Transverse colon (tissue), 4 donors: ENCODE measurements around the gene TGFB3. TPM values are rescaled to one million over a fixed set of nuclear protein-coding genes. Genes with fewer than 3 reads are reported as not detected.

Experiments used
- DNase-seq: peaks from one replicate; pipeline ENCODE4 v3.0.0-alpha.2; 2019
- H3K27ac ChIP-seq, 4 donors: fragments of 200-600 bp; sonication (generic); 2 replicates each; pipeline ENCODE4 v1.5.1; 2016 to 2018; ENCODE audit warnings: inconsistent platforms in 4 of 4
- H3K27me3 ChIP-seq: fragments of 200-600 bp; sonication (generic); 2 replicates; pipeline ENCODE4 v1.5.1; 2017; ENCODE audit warnings: inconsistent platforms
- H3K36me3 ChIP-seq, 4 donors: fragments of 200-600 bp; sonication (generic); 2 replicates each; pipeline ENCODE4 v1.5.1; 2017 to 2019; ENCODE audit warnings: inconsistent platforms in 4 of 4
- H3K4me1 ChIP-seq, 4 donors: fragments of 200-600 bp; sonication (generic); 2 replicates each; pipeline ENCODE4 v1.5.1; 2017 to 2020; ENCODE audit warnings: inconsistent platforms in 4 of 4
- H3K4me3 ChIP-seq, 4 donors: fragments of 200-600 bp; sonication (generic); 1 replicate in 1 of 4; 2 replicates in 3 of 4; pipeline versions ENCODE4 v1.5.1 to v1.6.1; 2017 to 2019; ENCODE audit warnings: inconsistent platforms in 4 of 4
- H3K9me3 ChIP-seq, 2 donors: fragments of 200-600 bp; sonication (generic); 2 replicates each; pipeline ENCODE4 v1.5.1; 2017 to 2019; ENCODE audit warnings: inconsistent platforms in 2 of 2
- CTCF ChIP-seq, 5 experiments: fragments of 200-600 bp in 3 of 5; fragments of 450-650 bp in 2 of 5; sonication (generic) in 3 of 5; IDR thresholded peaks; 1 replicate in 2 of 5; 2 replicates in 3 of 5; pipeline ENCODE4 v1.5.1; 2016 to 2017; ENCODE audit warnings: antibody characterized with exemption in 5 of 5, inconsistent platforms in 3 of 5, mild to moderate bottlenecking in 2 of 5, moderate library complexity in 1 of 5
- EP300 ChIP-seq: sonication (generic); formaldehyde crosslinking; IDR thresholded peaks from one replicate; pipeline ENCODE4 v1.6.1; 2017; ENCODE audit warnings: antibody characterized with exemption, low read depth
- POLR2A ChIP-seq: fragments of 450-650 bp; IDR thresholded peaks from one replicate; pipeline ENCODE4 v1.6.1; 2016; ENCODE audit warnings: antibody characterized with exemption, mild to moderate bottlenecking, moderate library complexity
- POLR2AphosphoS5 ChIP-seq, 3 donors: sonication (generic); formaldehyde crosslinking; IDR thresholded peaks; one replicate each; pipeline ENCODE4 v1.6.1; 2016; ENCODE audit warnings: antibody characterized with exemption in 3 of 3
- WGBS, 2 donors: methylation state at CpG; one replicate each; pipeline ENCODE4 v1.1.5; 2018; ENCODE audit warnings: low coverage in 1 of 2; 5-methylcytosine and 5-hydroxymethylcytosine counted together
- in situ Hi-C, 4 donors: fragments of 200-750 bp; cut with MboI; loops; one replicate each; pipeline versions ENCODE4 v1.15.0 to v1.15.1; 2017; ENCODE audit warnings: low sequenced_read_pairs in 3 of 4, low pct_ligation_motif_present in 1 of 4, low pct_unique_long_range_greater_than_20kb in 1 of 4
- intact Hi-C: fragments of 100-400 bp; cut with DNase I; formaldehyde crosslinking; loops from one replicate; pipeline ENCODE4 v1.15.1; 2023; ENCODE audit warnings: low total_unique reads
- total RNA-seq, 4 donors: library from RNA; depleted of rRNA; stranded (reverse); fragments of >200 nt; gene quantifications; one replicate each; pipeline ENCODE4 v1.1.0, GENCODE V29; 2016

TGFB3 gene
- total RNA-seq, 4 donors from 2014 or later = 4.4 to 22.5 (median 13.1) TPM

- Histone ChIP-seq H3K4me3 (peak overlapping the region in 3 of 4 donors; percentile 56 to 93 (median 65)), H3K36me3 (no peaks in the 10 kb centered on the region), H3K4me1 (peaks cover 14 to 56% (median 32%) of the 10 kb centered on the region in 4 donors), H3K27me3 (no peaks in the 10 kb centered on the region), H3K9me3 (no peaks in the 10 kb centered on the region), H3K27ac (peak overlapping the region; percentile 92 to 95 (median 92))
- 49 to 79% methylated on average over 3 to 7 of the region's 7 CpGs for WGBS, 2 donors
- DNase-seq = no peak
- in situ Hi-C loops (loop anchor here (5.0 to 10.0 kb wide), 3 partner anchors 78 to 268 kb away; no protein-coding TSS in a partner anchor), intact Hi-C loops (loop anchor here (2.0 to 5.0 kb wide), 2 partner anchors 76 to 270 kb away; no protein-coding TSS in a partner anchor)
- TF ChIP-seq POLR2A (no peak), EP300 (no peak), POLR2AphosphoS5 (IDR thresholded peaks at IDR 0.05) (no peak), CTCF (IDR thresholded peaks at IDR 0.05) (no peak)
These were observed 1.2 kb upstream of the TGFB3 start for GRCh38 chr14:75983019-75983358.

- peaks cover 14 to 61% (median 36%) of the 10 kb centered on the region in 4 donors for H3K4me1 ChIP-seq
These were observed 647 bp upstream of the TGFB3 start for GRCh38 chr14:75982266-75983018.

GRCh38 chr14:75980856-75981255 lies 939 bp downstream of the TGFB3 start:
- intact Hi-C loops (loop anchor here (5.0 kb wide), 1 partner anchor 74 kb away; no protein-coding TSS in a partner anchor), in situ Hi-C loops (loop anchor here (5.0 to 10.0 kb wide), 3 partner anchors 76 to 266 kb away; no protein-coding TSS in a partner anchor)
- H3K4me1 ChIP-seq = peaks cover 8 to 67% (median 31%) of the 10 kb centered on the region in 4 donors
- WGBS, 2 donors = 80 to 82% methylated on average over 1 to 8 of the region's 8 CpGs
- peak overlapping the region; percentile 92 to 95 (median 92) for H3K27ac ChIP-seq
- H3K27me3 ChIP-seq = no peaks in the 10 kb centered on the region
- no peak for DNase-seq
- TF ChIP-seq POLR2AphosphoS5 (IDR thresholded peaks at IDR 0.05) = no peak
- no peak for TF ChIP-seq CTCF (IDR thresholded peaks at IDR 0.05)
- no peak for TF ChIP-seq POLR2A
- TF ChIP-seq EP300 = no peak
- H3K36me3 ChIP-seq = no peaks in the 10 kb centered on the region
- H3K4me3 ChIP-seq = peak overlapping the region in 3 of 4 donors; percentile 56 to 93 (median 65)
- no peaks in the 10 kb centered on the region for H3K9me3 ChIP-seq

More at GRCh38 chr14:75982266-75983018, 647 bp upstream of the TGFB3 start:
- no peaks in the 10 kb centered on the region for H3K36me3 ChIP-seq
- no peaks in the 10 kb centered on the region for H3K27me3 ChIP-seq
- DNase-seq = peak; percentile 84
- intact Hi-C loops (loop anchor here (2.0 to 5.0 kb wide), 2 partner anchors 75 to 270 kb away; no protein-coding TSS in a partner anchor), in situ Hi-C loops (loop anchor here (5.0 to 10.0 kb wide), 3 partner anchors 78 to 268 kb away; no protein-coding TSS in a partner anchor)
- TF ChIP-seq CTCF (IDR thresholded peaks at IDR 0.05) (peak; percentile 61 to 83 (median 67)), POLR2A (no peak)
- no peaks in the 10 kb centered on the region for H3K9me3 ChIP-seq
- 0% methylated on average over 69 of the region's 77 CpGs; no CpG with 5 or more reads in 1 of the 2 donors for WGBS, 2 donors
- H3K27ac ChIP-seq = peak overlapping the region; percentile 92 to 95 (median 92)
- H3K4me3 ChIP-seq = peak overlapping the region; percentile 56 to 93 (median 70)
